Measurements from ENCODE around the gene ADSL. TPM values are rescaled to one million over a fixed set of nuclear protein-coding genes. Genes with fewer than 3 reads are reported as not detected.

The ADSL gene
- total RNA-seq, 1 experiment from 2014 or later, result 93.8 TPM

DNA sequence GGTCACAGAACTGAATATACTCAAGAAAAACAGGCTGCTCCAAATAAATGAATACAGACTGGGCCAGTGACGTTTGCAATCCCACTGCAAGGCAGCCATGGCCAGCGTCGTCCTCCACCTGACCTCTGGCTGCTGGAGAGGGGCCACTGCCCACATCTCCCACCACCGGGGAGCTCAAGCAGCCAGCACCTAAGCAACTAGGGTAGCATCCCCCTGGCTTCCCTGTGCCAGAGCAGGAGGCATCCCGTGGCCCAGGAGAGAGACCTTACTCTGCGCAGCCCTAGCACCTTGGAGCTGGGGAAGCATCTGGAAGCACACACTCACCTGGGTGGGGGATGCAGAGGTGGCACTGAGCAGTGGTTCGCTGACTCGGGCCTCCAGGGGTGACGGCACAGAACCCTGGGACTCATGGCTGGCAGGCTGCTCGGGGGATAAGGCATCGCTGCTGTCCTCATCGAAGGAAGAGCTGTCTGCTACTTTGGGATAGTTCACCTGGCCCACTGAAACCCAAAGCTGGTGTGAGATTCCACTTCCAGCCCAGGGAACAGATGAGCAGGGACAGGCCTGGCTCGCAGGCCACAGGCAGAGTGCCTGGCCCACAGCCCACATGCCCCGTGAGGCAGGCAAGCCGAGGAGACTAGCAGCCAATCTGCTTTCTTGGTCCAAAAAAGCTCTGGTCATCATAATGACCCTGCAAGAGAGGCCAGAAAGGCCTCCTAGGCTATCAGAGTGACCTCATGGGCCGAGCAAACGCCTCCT is 77.8 kb downstream of the ADSL start:
- ATAC-seq (no peak), DNase-seq (no peak)
- no peak overlapping the region for H3K27ac ChIP-seq (ENCODE audit: low read length)
- H2AFZ ChIP-seq (ENCODE audit: low read length), result no peak overlapping the region
- ChIA-PET CTCF (interaction anchor here (0.6 kb wide), 1 partner anchor 216 kb away, joined by 17 read pairs; no protein-coding TSS in a partner anchor), POLR2A (ENCODE audit: unreplicated experiment) (no interaction called here)
- H3K4me1 ChIP-seq (ENCODE audit: insufficient read depth, low read length), result no peaks in the 10 kb centered on the region
- intact Hi-C loops (cut with micrococcal nuclease), result no loop called here
- no peaks in the 10 kb centered on the region for H3F3A ChIP-seq (ENCODE audit: low read length, unreplicated experiment)
- BruUV-seq (replicated peaks), result no TSS peak
- no peak overlapping the region for H3K9ac ChIP-seq (ENCODE audit: low read length)
- no peak overlapping the region for H3K4me2 ChIP-seq (ENCODE audit: low read length)
- H3K9me3 ChIP-seq (ENCODE audit: low read length), result no peaks in the 10 kb centered on the region
- no peaks in the 10 kb centered on the region for H4K20me1 ChIP-seq (ENCODE audit: low read length)
- no peaks in the 10 kb centered on the region; the same call in 1 of the 2 replicates for H3K36me3 ChIP-seq (ENCODE audit: low read depth, low read length)
- H3K27me3 ChIP-seq (ENCODE audit: low read length), result no peaks in the 10 kb centered on the region
- no peak overlapping the region for H3K4me3 ChIP-seq (ENCODE audit: low read length)
- H3K79me2 ChIP-seq (ENCODE audit: low read length), result no peaks in the 10 kb centered on the region
- no peak for TF ChIP-seq EZH2phosphoT487 (IDR thresholded peaks at IDR 0.05; ENCODE audit: borderline replicate concordance, low read length)
- no peak for TF ChIP-seq EZH2 (IDR thresholded peaks at IDR 0.05; ENCODE audit: low read length, unreplicated experiment)
- TF ChIP-seq CTCF (conservative IDR thresholded peaks at IDR 0.05; ENCODE audit: low read depth, low read length), result no peak
- H3K9me2 ChIP-seq (replicated peaks; ENCODE audit: low read length), result no peaks in the 10 kb centered on the region

- Histone ChIP-seq H3K4me3 (ENCODE audit: low read length) (no peak overlapping the region), H3K9me2 (replicated peaks; ENCODE audit: low read length) (no peaks in the 10 kb centered on the region), H3K27me3 (ENCODE audit: low read length) (no peaks in the 10 kb centered on the region), H3K4me2 (ENCODE audit: low read length) (no peak overlapping the region), H3K36me3 (ENCODE audit: low read depth, low read length) (no peaks in the 10 kb centered on the region; the same call in 1 of the 2 replicates), H3K27ac (ENCODE audit: low read length) (no peak overlapping the region), H2AFZ (ENCODE audit: low read length) (no peak overlapping the region), H4K20me1 (ENCODE audit: low read length) (no peaks in the 10 kb centered on the region), H3K9me3 (ENCODE audit: low read length) (no peaks in the 10 kb centered on the region), H3K9ac (ENCODE audit: low read length) (no peak overlapping the region), H3K79me2 (ENCODE audit: low read length) (no peaks in the 10 kb centered on the region), H3K4me1 (ENCODE audit: insufficient read depth, low read length) (no peaks in the 10 kb centered on the region), H3F3A (ENCODE audit: low read length, unreplicated experiment) (no peaks in the 10 kb centered on the region)
- ChIA-PET POLR2A (ENCODE audit: unreplicated experiment) (no interaction called here), CTCF (no interaction called here)
- intact Hi-C loops (cut with micrococcal nuclease), result no loop called here
- no peak for DNase-seq
- TF ChIP-seq CTCF (conservative IDR thresholded peaks at IDR 0.05; ENCODE audit: low read depth, low read length) (no peak), EZH2 (IDR thresholded peaks at IDR 0.05; ENCODE audit: low read length, unreplicated experiment) (no peak), EZH2phosphoT487 (IDR thresholded peaks at IDR 0.05; ENCODE audit: borderline replicate concordance, low read length) (no peak)
- no peak for ATAC-seq
- no TSS peak for BruUV-seq (replicated peaks)
Observed at GRCh38 chr22:40425082-40425481, 78.8 kb downstream of the ADSL start.

GRCh38 chr22:40426594-40427333 is 80.5 kb downstream of the ADSL start:
- H3K4me2 ChIP-seq (ENCODE audit: low read length), result no peak overlapping the region
- POLR2A ChIA-PET (ENCODE audit: unreplicated experiment), result no interaction called here
- BruUV-seq (replicated peaks), result no TSS peak
- intact Hi-C loops (cut with micrococcal nuclease), result no loop called here
- no peaks in the 10 kb centered on the region for H3K4me1 ChIP-seq (ENCODE audit: insufficient read depth, low read length)
- no peak for ATAC-seq
- no peaks in the 10 kb centered on the region for H3K79me2 ChIP-seq (ENCODE audit: low read length)
- H3K9me3 ChIP-seq (ENCODE audit: low read length), result no peaks in the 10 kb centered on the region
- H3K27ac ChIP-seq (ENCODE audit: low read length), result no peak overlapping the region
- no peak overlapping the region for H3K4me3 ChIP-seq (ENCODE audit: low read length)
- H3K27me3 ChIP-seq (ENCODE audit: low read length), result no peaks in the 10 kb centered on the region
- no peaks in the 10 kb centered on the region for H3F3A ChIP-seq (ENCODE audit: low read length, unreplicated experiment)
- H3K9me2 ChIP-seq (replicated peaks; ENCODE audit: low read length), result no peaks in the 10 kb centered on the region
- peaks cover 4% of the 10 kb centered on the region; the same call in 1 of the 2 replicates for H3K36me3 ChIP-seq (ENCODE audit: low read depth, low read length)
- H2AFZ ChIP-seq (ENCODE audit: low read length), result no peak overlapping the region
- H4K20me1 ChIP-seq (ENCODE audit: low read length), result no peaks in the 10 kb centered on the region
- CTCF ChIA-PET, result no interaction called here
- TF ChIP-seq EZH2phosphoT487 (IDR thresholded peaks at IDR 0.05; ENCODE audit: borderline replicate concordance, low read length) (no peak), EZH2 (IDR thresholded peaks at IDR 0.05; ENCODE audit: low read length, unreplicated experiment) (no peak), CTCF (conservative IDR thresholded peaks at IDR 0.05; ENCODE audit: low read depth, low read length) (no peak)
- DNase-seq, result no peak
- no peak overlapping the region for H3K9ac ChIP-seq (ENCODE audit: low read length)
